SK-N-SH treated with all-trans-retinoic acid at 6 μM for 48 hours (cell line): ENCODE results near the gene RAP1GAP.

Experiments
- ATAC-seq: fragments of 200-7000 bp; cut with Tn5 transposase; 3 replicates; pipeline ENCODE4 v1.9.1; 2020; ENCODE audit warnings: mild to moderate bottlenecking, moderate library complexity
- ARNTL ChIP-seq: fragments of 450-650 bp; formaldehyde crosslinking; IDR thresholded peaks from 2 replicates; pipeline ENCODE4 v1.5.0; 2020; ENCODE audit warnings: low read depth, mild to moderate bottlenecking, moderate library complexity, borderline replicate concordance
- BACH2 ChIP-seq: fragments of 250-450 bp; sonication (Bioruptor Pico); IDR thresholded peaks from 2 replicates; pipeline ENCODE4 v1.9.0; 2021; ENCODE audit warnings: mild to moderate bottlenecking, borderline replicate concordance
- CSDC2 ChIP-seq: fragments of 250-450 bp; sonication (Bioruptor Pico); IDR thresholded peaks from 2 replicates; pipeline ENCODE4 v1.5.0; 2020; ENCODE audit warnings: mild to moderate bottlenecking, moderate library complexity
- GLIS3 ChIP-seq: fragments of 250-450 bp; sonication (Bioruptor Pico); IDR thresholded peaks from 2 replicates; pipeline ENCODE4 v1.5.0; 2020; ENCODE audit warnings: mild to moderate bottlenecking, moderate library complexity
- ISL1 ChIP-seq: fragments of 250-450 bp; sonication (Bioruptor Pico); IDR thresholded peaks from 2 replicates; pipeline ENCODE4 v2.1.2; 2022; ENCODE audit warnings: mild to moderate bottlenecking, moderate library complexity
- OSR1 ChIP-seq: fragments of 250-450 bp; sonication (Bioruptor Pico); IDR thresholded peaks from 2 replicates; pipeline ENCODE4 v1.8.0; 2022; ENCODE audit warnings: moderate library complexity, mild to moderate bottlenecking, inconsistent platforms
- POU6F1 ChIP-seq: fragments of 250-450 bp; sonication (Bioruptor Pico); IDR thresholded peaks from 2 replicates; pipeline ENCODE4 v1.8.0; 2021; ENCODE audit warnings: low read depth, mild to moderate bottlenecking, moderate library complexity, borderline replicate concordance
- PPARA ChIP-seq: fragments of 250-450 bp; sonication (Bioruptor Pico); IDR thresholded peaks from 2 replicates; pipeline ENCODE4 v1.5.0; 2020; ENCODE audit warnings: mild to moderate bottlenecking, borderline replicate concordance
- RARB ChIP-seq: fragments of 250-450 bp; sonication (Bioruptor Pico); IDR thresholded peaks from 2 replicates; pipeline ENCODE4 v1.8.0; 2021; ENCODE audit warnings: mild to moderate bottlenecking, moderate library complexity
- SNAI2 ChIP-seq: fragments of 250-450 bp; sonication (Bioruptor Pico); IDR thresholded peaks from 2 replicates; pipeline ENCODE4 v1.5.0; 2020; ENCODE audit warnings: mild to moderate bottlenecking, moderate library complexity
- TCF4 ChIP-seq: fragments of 250-450 bp; sonication (Bioruptor Pico); IDR thresholded peaks from 2 replicates; pipeline ENCODE4 v1.8.0; 2021; ENCODE audit warnings: mild to moderate bottlenecking, moderate library complexity, borderline replicate concordance
- TOX ChIP-seq: fragments of 250-450 bp; sonication (Bioruptor Pico); IDR thresholded peaks from 2 replicates; pipeline ENCODE4 v1.8.0; 2021; ENCODE audit warnings: mild to moderate bottlenecking, moderate library complexity, borderline replicate concordance
- TSHZ2 ChIP-seq: fragments of 250-450 bp; sonication (Bioruptor Pico); IDR thresholded peaks from 2 replicates; pipeline ENCODE4 v1.5.0; 2020; ENCODE audit warnings: mild to moderate bottlenecking, moderate library complexity
- ZC3H10 ChIP-seq: fragments of 250-450 bp; sonication (Bioruptor Pico); IDR thresholded peaks from 2 replicates; pipeline ENCODE4 v1.5.1; 2021; ENCODE audit warnings: mild to moderate bottlenecking, moderate library complexity
- ZFP3 ChIP-seq: fragments of 250-450 bp; sonication (Bioruptor Pico); IDR thresholded peaks from 2 replicates; pipeline ENCODE4 v1.5.0; 2020; ENCODE audit warnings: mild to moderate bottlenecking, moderate library complexity
- ZFP30 ChIP-seq: fragments of 450-650 bp; formaldehyde crosslinking; IDR thresholded peaks from 2 replicates; pipeline ENCODE4 v1.5.0; 2022; ENCODE audit warnings: mild to moderate bottlenecking, moderate library complexity
- ZNF565 ChIP-seq: fragments of 450-650 bp; formaldehyde crosslinking; conservative IDR thresholded peaks from 2 replicates; pipeline ENCODE4 v1.5.0; 2020; ENCODE audit warnings: low read depth, mild to moderate bottlenecking, moderate library complexity
- ZNF70 ChIP-seq: fragments of 450-650 bp; formaldehyde crosslinking; IDR thresholded peaks from 2 replicates; pipeline ENCODE4 v1.5.0; 2020; ENCODE audit warnings: mild to moderate bottlenecking, moderate library complexity
- ZNF8 ChIP-seq: fragments of 450-650 bp; formaldehyde crosslinking; IDR thresholded peaks from 2 replicates; pipeline ENCODE4 v1.5.0; 2020; ENCODE audit warnings: mild to moderate bottlenecking, moderate library complexity
- TF ChIP-seq, protein P1 (sequence below): fragments of 250-450 bp; sonication (Bioruptor Pico); IDR thresholded peaks from 2 replicates; pipeline ENCODE4 v1.8.0; 2020; ENCODE audit warnings: mild to moderate bottlenecking, moderate library complexity, borderline replicate concordance
- TF ChIP-seq, protein P2 (sequence below): fragments of 250-450 bp; sonication (Bioruptor Pico); IDR thresholded peaks from 2 replicates; pipeline ENCODE4 v1.5.1; 2020; ENCODE audit warnings: low read depth, mild to moderate bottlenecking, moderate library complexity

Gene RAP1GAP

GRCh38 chr1:21614419-21615115 is 54.6 kb downstream of the RAP1GAP start:
- no peak for ATAC-seq
- TF ChIP-seq RARB (CRISPR knock-in tag) (no peak), ZFP30 (CRISPR knock-in tag) (no peak), ZC3H10 (CRISPR knock-in tag) (no peak), PPARA (CRISPR knock-in tag) (no peak), ISL1 (CRISPR knock-in tag) (no peak), BACH2 (CRISPR knock-in tag) (no peak), GLIS3 (CRISPR knock-in tag) (no peak), OSR1 (CRISPR knock-in tag) (no peak), ZNF70 (CRISPR knock-in tag) (no peak), ZNF8 (CRISPR knock-in tag) (no peak), ARNTL (no peak), ZNF565 (no peak), TSHZ2 (CRISPR knock-in tag) (no peak)
- TF ChIP-seq, protein P1, sequence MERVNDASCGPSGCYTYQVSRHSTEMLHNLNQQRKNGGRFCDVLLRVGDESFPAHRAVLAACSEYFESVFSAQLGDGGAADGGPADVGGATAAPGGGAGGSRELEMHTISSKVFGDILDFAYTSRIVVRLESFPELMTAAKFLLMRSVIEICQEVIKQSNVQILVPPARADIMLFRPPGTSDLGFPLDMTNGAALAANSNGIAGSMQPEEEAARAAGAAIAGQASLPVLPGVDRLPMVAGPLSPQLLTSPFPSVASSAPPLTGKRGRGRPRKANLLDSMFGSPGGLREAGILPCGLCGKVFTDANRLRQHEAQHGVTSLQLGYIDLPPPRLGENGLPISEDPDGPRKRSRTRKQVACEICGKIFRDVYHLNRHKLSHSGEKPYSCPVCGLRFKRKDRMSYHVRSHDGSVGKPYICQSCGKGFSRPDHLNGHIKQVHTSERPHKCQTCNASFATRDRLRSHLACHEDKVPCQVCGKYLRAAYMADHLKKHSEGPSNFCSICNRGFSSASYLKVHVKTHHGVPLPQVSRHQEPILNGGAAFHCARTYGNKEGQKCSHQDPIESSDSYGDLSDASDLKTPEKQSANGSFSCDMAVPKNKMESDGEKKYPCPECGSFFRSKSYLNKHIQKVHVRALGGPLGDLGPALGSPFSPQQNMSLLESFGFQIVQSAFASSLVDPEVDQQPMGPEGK (CRISPR knock-in tag): no peak
- TF ChIP-seq, protein P2, sequence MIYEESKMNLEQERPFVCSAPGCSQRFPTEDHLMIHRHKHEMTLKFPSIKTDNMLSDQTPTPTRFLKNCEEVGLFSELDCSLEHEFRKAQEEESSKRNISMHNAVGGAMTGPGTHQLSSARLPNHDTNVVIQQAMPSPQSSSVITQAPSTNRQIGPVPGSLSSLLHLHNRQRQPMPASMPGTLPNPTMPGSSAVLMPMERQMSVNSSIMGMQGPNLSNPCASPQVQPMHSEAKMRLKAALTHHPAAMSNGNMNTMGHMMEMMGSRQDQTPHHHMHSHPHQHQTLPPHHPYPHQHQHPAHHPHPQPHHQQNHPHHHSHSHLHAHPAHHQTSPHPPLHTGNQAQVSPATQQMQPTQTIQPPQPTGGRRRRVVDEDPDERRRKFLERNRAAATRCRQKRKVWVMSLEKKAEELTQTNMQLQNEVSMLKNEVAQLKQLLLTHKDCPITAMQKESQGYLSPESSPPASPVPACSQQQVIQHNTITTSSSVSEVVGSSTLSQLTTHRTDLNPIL (CRISPR knock-in tag): no peak

GRCh38 chr1:21613072-21613867 is 55.9 kb downstream of the RAP1GAP start:
- TF ChIP-seq TSHZ2 (CRISPR knock-in tag) (no peak), OSR1 (CRISPR knock-in tag) (no peak), TOX (CRISPR knock-in tag) (no peak), CSDC2 (no peak), GLIS3 (CRISPR knock-in tag) (no peak), ZNF70 (CRISPR knock-in tag) (no peak), ZNF8 (CRISPR knock-in tag) (no peak), ZNF565 (no peak), SNAI2 (CRISPR knock-in tag) (no peak), ZC3H10 (CRISPR knock-in tag) (no peak), ZFP3 (CRISPR knock-in tag) (no peak), TCF4 (CRISPR knock-in tag) (no peak), BACH2 (CRISPR knock-in tag) (no peak), ZFP30 (CRISPR knock-in tag) (no peak), POU6F1 (CRISPR knock-in tag) (no peak), ARNTL (no peak), RARB (CRISPR knock-in tag) (no peak), PPARA (CRISPR knock-in tag) (no peak)
- TF ChIP-seq, protein P1 (CRISPR knock-in tag): no peak
- TF ChIP-seq, protein P2 (CRISPR knock-in tag): no peak
- no peak for ATAC-seq
